Astrocyte of the cerebellum (primary cell): ENCODE results near the gene INTS2.

Experiments
- DNase-seq: peaks from one replicate; pipeline ENCODE4 v3.0.0-alpha.2; 2011; ENCODE audit warnings: low read depth
- H3K4me3 ChIP-seq: 2 replicates; pipeline ENCODE4 v1.5.1; 2011; ENCODE audit warnings: mild to moderate bottlenecking, low read depth, low read length, moderate library complexity
- in situ Hi-C: cut with HindIII; loops from 2 replicates; pipeline ENCODE4 v1.10.0; 2017; ENCODE audit warnings: low sequenced_read_pairs
- TF ChIP-seq, protein P1 (sequence below): IDR thresholded peaks from 2 replicates; pipeline ENCODE4 v1.5.1; 2012; ENCODE audit warnings: low read length, low read depth, moderate library complexity, mild to moderate bottlenecking; ENCODE audit errors: missing control alignments

INTS2 gene

DNA sequence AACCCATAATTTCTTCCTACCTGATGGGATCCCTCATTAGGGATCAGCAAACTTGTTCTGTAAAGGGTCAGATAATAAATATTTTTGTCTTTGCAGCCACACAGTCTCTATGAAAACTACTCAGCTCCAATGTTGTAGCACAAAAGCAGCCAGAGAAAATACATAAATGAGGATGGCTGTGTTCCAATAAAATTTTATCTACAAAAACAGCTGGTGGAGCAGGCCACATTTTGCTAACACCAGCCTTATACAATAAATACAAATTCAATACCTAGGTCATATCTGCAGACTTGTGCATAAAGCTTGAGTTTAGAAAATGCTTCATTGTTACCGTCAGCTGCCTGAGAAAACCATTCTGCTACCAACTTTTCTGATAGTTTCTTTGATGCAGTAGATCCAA lies 38.4 kb upstream of the INTS2 start:
- TF ChIP-seq, protein P1, sequence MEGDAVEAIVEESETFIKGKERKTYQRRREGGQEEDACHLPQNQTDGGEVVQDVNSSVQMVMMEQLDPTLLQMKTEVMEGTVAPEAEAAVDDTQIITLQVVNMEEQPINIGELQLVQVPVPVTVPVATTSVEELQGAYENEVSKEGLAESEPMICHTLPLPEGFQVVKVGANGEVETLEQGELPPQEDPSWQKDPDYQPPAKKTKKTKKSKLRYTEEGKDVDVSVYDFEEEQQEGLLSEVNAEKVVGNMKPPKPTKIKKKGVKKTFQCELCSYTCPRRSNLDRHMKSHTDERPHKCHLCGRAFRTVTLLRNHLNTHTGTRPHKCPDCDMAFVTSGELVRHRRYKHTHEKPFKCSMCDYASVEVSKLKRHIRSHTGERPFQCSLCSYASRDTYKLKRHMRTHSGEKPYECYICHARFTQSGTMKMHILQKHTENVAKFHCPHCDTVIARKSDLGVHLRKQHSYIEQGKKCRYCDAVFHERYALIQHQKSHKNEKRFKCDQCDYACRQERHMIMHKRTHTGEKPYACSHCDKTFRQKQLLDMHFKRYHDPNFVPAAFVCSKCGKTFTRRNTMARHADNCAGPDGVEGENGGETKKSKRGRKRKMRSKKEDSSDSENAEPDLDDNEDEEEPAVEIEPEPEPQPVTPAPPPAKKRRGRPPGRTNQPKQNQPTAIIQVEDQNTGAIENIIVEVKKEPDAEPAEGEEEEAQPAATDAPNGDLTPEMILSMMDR: no peak
- in situ Hi-C loops: no loop called here
- H3K4me3 ChIP-seq: no peak overlapping the region
- no peak for DNase-seq

DNA sequence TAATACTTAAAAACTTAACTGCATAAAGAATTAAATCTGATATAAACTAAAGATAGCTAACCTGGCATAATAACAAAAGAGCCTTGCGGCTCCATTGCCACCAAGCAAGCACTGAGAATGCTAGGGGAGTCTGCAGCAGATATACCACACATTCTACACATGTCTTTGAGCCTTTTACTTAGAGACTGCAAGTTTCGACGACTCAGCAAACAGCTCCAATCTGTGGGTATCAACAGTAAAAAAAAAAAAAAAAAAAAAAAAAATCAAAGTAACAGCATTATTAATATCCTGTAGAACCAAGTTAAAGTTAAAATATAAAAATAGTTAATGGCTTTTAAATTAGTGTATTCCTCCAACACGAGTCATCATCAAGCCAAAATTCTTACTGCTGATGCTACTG lies 27.8 kb upstream of the INTS2 start:
- DNase-seq: no peak
- H3K4me3 ChIP-seq: no peak overlapping the region
- TF ChIP-seq, protein P1: no peak
- in situ Hi-C loops: no loop called here

DNA sequence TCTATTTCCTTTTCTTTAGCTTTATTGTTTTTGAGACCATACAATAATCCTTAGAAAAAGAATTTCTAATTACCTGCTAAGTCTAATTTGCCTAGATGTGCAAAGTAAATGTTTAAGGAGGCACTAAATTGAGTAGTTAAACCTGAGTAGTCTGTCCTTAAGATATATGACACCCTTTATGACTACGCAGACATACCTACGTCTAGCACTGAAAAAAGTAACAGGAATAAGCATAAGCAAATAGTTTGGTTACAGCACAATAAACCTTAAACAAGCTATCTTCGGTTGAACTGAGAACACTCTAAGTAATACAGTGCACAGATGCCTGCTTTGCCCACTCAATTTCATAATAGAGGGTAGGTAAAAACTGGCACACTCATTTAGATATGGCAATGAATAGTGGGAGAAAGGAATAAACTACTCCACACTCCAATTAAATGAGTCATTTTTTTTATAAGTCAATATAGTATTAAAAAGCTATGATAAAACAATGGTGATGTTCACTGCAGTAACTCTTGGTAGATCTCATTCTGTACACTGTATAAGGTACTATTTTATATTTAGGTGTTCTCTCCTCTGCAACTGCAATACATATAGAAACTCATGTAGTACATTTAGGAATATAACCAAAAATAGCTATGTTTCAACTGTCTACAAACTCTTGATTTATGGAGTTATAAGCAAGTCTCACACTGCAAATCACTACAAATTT lies 19.7 kb upstream of the INTS2 start:
- DNase-seq: no peak
- no peak overlapping the region for H3K4me3 ChIP-seq
- TF ChIP-seq, protein P1: no peak
- in situ Hi-C loops: no loop called here

DNA sequence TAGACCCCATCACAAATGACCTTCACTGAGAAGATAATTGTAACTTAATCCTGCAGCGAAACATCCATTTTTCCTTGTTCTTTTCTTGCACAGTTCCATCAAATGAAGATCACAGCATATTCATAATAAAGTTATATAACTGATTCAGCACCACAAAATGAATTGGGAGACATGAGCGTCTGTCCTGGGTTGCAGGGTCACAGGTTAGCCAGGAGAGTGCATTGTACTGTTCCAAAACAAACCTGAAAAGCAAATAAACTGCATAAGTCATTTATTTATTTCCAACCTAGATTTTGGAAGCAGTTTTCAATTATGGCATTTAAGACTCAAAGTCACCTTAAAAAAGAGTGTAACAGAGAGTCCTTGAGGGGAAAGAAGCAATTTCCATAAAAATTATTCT lies 18.6 kb upstream of the INTS2 start:
- no peak overlapping the region for H3K4me3 ChIP-seq
- TF ChIP-seq, protein P1: no peak
- no peak for DNase-seq
- in situ Hi-C loops: no loop called here

DNA sequence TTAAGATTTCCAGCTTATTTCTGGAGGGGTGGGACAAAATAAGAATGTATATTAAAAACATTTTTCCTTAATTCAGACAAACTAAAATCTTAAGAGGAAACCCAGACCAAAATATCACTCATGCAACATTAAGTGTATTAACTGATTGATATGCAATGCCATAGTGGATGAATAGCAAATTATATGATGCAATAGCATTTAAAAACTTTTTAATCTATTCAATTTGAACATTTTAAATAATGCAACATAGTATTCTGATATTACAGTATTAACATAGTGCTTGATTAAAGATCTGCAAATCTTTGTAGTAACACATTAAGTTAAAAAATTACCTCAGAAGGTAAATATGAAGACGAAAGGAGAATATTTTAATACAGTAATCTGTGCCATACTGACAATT lies 15.3 kb upstream of the INTS2 start:
- TF ChIP-seq, protein P1: no peak
- no peak overlapping the region for H3K4me3 ChIP-seq
- DNase-seq: no peak
- in situ Hi-C loops: no loop called here

DNA sequence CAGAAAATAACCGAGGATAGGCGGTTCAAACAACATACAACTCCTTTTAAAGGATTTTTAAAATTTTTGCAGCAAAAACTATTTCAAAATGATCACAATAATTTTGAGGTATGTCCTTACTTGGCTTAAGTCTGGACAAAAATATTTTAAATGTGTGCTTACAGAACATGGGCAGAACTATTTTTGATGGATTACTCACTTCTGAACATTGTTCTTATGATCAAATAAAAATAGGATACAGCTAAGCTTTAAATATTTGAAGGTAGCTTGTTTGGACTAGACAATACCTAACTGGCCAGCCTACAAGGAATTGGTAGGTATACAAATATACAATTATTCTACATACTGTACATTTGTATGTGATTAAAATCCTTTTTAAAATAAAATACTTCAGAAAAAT lies 14.3 kb upstream of the INTS2 start:
- no peak for DNase-seq
- TF ChIP-seq, protein P1: no peak
- in situ Hi-C loops: no loop called here
- no peak overlapping the region for H3K4me3 ChIP-seq
